H1 (cell line): ENCODE measurements around the gene MRPL11. TPM values are rescaled to one million over a fixed set of nuclear protein-coding genes. Genes with fewer than 3 reads are reported as not detected.

Experiments used
- CTCF ChIA-PET: fragments of 300-600 bp; sonication (Branson Sonifier 250); formaldehyde crosslinking; loops from one replicate; lab custom pipeline; 2021; ENCODE audit not compliant: partially characterized antibody; lab: Charles Lee
- POLR2A ChIA-PET: fragments of 300-600 bp; sonication (Branson Sonifier 250); formaldehyde crosslinking; loops from one replicate; lab custom pipeline; 2021; ENCODE audit warnings: inconsistent platforms; ENCODE audit not compliant: partially characterized antibody; lab: Charles Lee
- DNase-seq, 2 experiments: peaks; one replicate each; pipeline versions ENCODE4 v3.0.0 to v3.0.0-alpha.2; 2010 to 2022; ENCODE audit warnings: low spot score in 2 of 2, low read depth in 1 of 2, mixed read lengths in 1 of 2
- FAIRE-seq: peaks from 2 replicates; lab custom pipeline; 2011; peaks lifted over from hg19 to GRCh38; lab: Jason Lieb, UNC
- H2AFZ ChIP-seq: 2 replicates; pipeline ENCODE4 v1.8.1; 2012; ENCODE audit warnings: low read length, inconsistent platforms
- H2AK5ac ChIP-seq: 2 replicates; pipeline ENCODE4 v1.6.1; 2013; ENCODE audit warnings: low read depth, low read length
- H2BK120ac ChIP-seq: replicated peaks from 2 replicates; pipeline ENCODE3; 2013; ENCODE audit warnings: low read depth, low read length, inconsistent platforms
- H2BK12ac ChIP-seq: 2 replicates; pipeline ENCODE4 v1.6.1; 2013; ENCODE audit warnings: low read depth, low read length
- H2BK15ac ChIP-seq: 2 replicates; pipeline ENCODE4 v1.6.1; 2013; ENCODE audit warnings: low read length
- H2BK20ac ChIP-seq: 2 replicates; pipeline ENCODE4 v1.6.1; 2013; ENCODE audit warnings: low read length
- H2BK5ac ChIP-seq: 2 replicates; pipeline ENCODE4 v1.6.1; 2013; ENCODE audit warnings: low read depth, low read length
- H3K14ac ChIP-seq: 2 replicates; pipeline ENCODE4 v1.6.1; 2013; ENCODE audit warnings: inconsistent platforms; ENCODE audit not compliant: insufficient read length
- H3K18ac ChIP-seq: 2 replicates; pipeline ENCODE4 v1.6.1; 2013; ENCODE audit warnings: low read length; ENCODE audit errors: extremely low read depth
- H3K23ac ChIP-seq: 2 replicates; pipeline ENCODE4 v1.6.1; 2013; ENCODE audit warnings: inconsistent platforms; ENCODE audit not compliant: insufficient read length
- H3K23me2 ChIP-seq: 2 replicates; pipeline ENCODE4 v1.6.1; 2013; ENCODE audit warnings: low read depth, low read length
- H3K27ac ChIP-seq: 2 replicates; pipeline ENCODE4 v1.6.1; 2011; ENCODE audit warnings: low read depth, low read length, inconsistent platforms
- H3K27me3 ChIP-seq, 4 experiments: replicated peaks in 1 of 4; 1 replicate in 1 of 4; 2 replicates in 3 of 4; pipeline versions ENCODE4 v1.6.1 to v1.8.1; 2011 to 2013; ENCODE audit warnings: low read length in 3 of 4, mild to moderate bottlenecking in 3 of 4, inconsistent platforms in 2 of 4, mixed read lengths in 2 of 4, moderate library complexity in 1 of 4; ENCODE audit not compliant: control insufficient read depth in 3 of 4, insufficient read depth in 3 of 4; ENCODE audit errors: extremely low read depth in 1 of 4
- H3K36me3 ChIP-seq, 4 experiments: 2 replicates each; pipeline versions ENCODE4 v1.6.1 to v1.8.1; 2011 to 2013; ENCODE audit warnings: mild to moderate bottlenecking in 4 of 4, low read length in 3 of 4, moderate library complexity in 2 of 4, control low read depth in 1 of 4, inconsistent platforms in 1 of 4; ENCODE audit not compliant: insufficient read depth in 4 of 4, control insufficient read depth in 2 of 4
- H3K4ac ChIP-seq: replicated peaks from 2 replicates; pipeline ENCODE3; 2013; ENCODE audit warnings: low read length, low read depth, mixed read lengths, inconsistent platforms; ENCODE audit not compliant: insufficient read length
- H3K4me1 ChIP-seq, 4 experiments: replicated peaks in 1 of 4; 1 replicate in 1 of 4; 2 replicates in 3 of 4; pipeline versions ENCODE4 v1.6.1 to v1.8.1; 2011 to 2013; ENCODE audit warnings: low read length in 3 of 4, inconsistent platforms in 2 of 4, mixed read lengths in 1 of 4; ENCODE audit not compliant: insufficient read depth in 4 of 4, control insufficient read depth in 3 of 4
- H3K4me2 ChIP-seq, 2 experiments: 2 replicates each; pipeline versions ENCODE4 v1.6.1 to v1.8.1; 2011 to 2013; ENCODE audit warnings: low read depth in 2 of 2, low read length in 2 of 2, control low read depth in 1 of 2, inconsistent platforms in 1 of 2, mild to moderate bottlenecking in 1 of 2; ENCODE audit not compliant: insufficient read depth in 1 of 2
- H3K4me3 ChIP-seq, 4 experiments: fragments of 200-600, 300-600 bp in 1 of 4; sonication (generic), shearing (Covaris generic), sonication (Bioruptor Twin) in 1 of 4; 2 replicates each; pipeline versions ENCODE4 v1.5.1 to v1.8.1; 2011 to 2016; ENCODE audit warnings: low read length in 4 of 4, low read depth in 3 of 4, control low read depth in 2 of 4, inconsistent platforms in 2 of 4, mild to moderate bottlenecking in 2 of 4, mixed read lengths in 1 of 4, moderate library complexity in 1 of 4; ENCODE audit not compliant: insufficient read depth in 2 of 4; ENCODE audit errors: extremely low read depth in 1 of 4
- H3K56ac ChIP-seq: replicated peaks from 2 replicates; pipeline ENCODE3; 2013; ENCODE audit warnings: low read depth, mild to moderate bottlenecking, mixed read lengths, low read length, inconsistent platforms; ENCODE audit not compliant: insufficient read length
- H3K79me1 ChIP-seq: 2 replicates; pipeline ENCODE4 v1.6.1; 2013; ENCODE audit warnings: low read depth, low read length, control low read depth
- H3K79me2 ChIP-seq, 2 experiments: 2 replicates each; pipeline versions ENCODE4 v1.6.1 to v1.8.1; 2012 to 2013; ENCODE audit warnings: low read length in 2 of 2, mild to moderate bottlenecking in 2 of 2, inconsistent platforms in 1 of 2; ENCODE audit not compliant: insufficient read depth in 2 of 2, control insufficient read depth in 1 of 2
- H3K9ac ChIP-seq, 4 experiments: replicated peaks in 1 of 4; 1 replicate in 1 of 4; 2 replicates in 3 of 4; pipeline versions ENCODE4 v1.6.1 to v1.8.1; 2011 to 2013; ENCODE audit warnings: low read depth in 3 of 4, low read length in 3 of 4, control low read depth in 2 of 4, mild to moderate bottlenecking in 2 of 4, moderate library complexity in 2 of 4, inconsistent platforms in 1 of 4; ENCODE audit errors: extremely low read depth in 1 of 4
- H3K9me3 ChIP-seq, 2 experiments: 2 replicates each; pipeline versions ENCODE4 v1.6.1 to v1.8.1; 2012 to 2013; ENCODE audit warnings: mild to moderate bottlenecking in 2 of 2, moderate library complexity in 2 of 2, control low read depth in 1 of 2, inconsistent platforms in 1 of 2, low read depth in 1 of 2, low read length in 1 of 2, mixed read lengths in 1 of 2; ENCODE audit not compliant: insufficient read depth in 2 of 2
- H4K20me1 ChIP-seq, 2 experiments: replicated peaks in 1 of 2; 2 replicates each; pipeline versions ENCODE3 to v1.8.1; 2011 to 2013; ENCODE audit warnings: inconsistent platforms in 2 of 2, low read length in 2 of 2, mild to moderate bottlenecking in 1 of 2; ENCODE audit not compliant: insufficient read depth in 2 of 2, control insufficient read depth in 1 of 2
- H4K5ac ChIP-seq: 2 replicates; pipeline ENCODE4 v1.6.1; 2013; ENCODE audit warnings: low read length, low read depth, mixed read lengths, inconsistent platforms; ENCODE audit not compliant: insufficient read length
- H4K8ac ChIP-seq: 2 replicates; pipeline ENCODE4 v1.8.0; 2013; ENCODE audit warnings: mild to moderate bottlenecking, moderate library complexity, low read length, inconsistent platforms; ENCODE audit not compliant: insufficient read depth; ENCODE audit errors: extremely low read depth
- H4K91ac ChIP-seq: replicated peaks from 2 replicates; pipeline ENCODE3; 2013; ENCODE audit warnings: low read length, mixed read lengths, inconsistent platforms; ENCODE audit not compliant: insufficient read length
- KDM4A ChIP-seq: IDR thresholded peaks from one replicate; pipeline ENCODE4 v1.7.1; 2012; ENCODE audit warnings: low read depth, mild to moderate bottlenecking, moderate library complexity, low read length, inconsistent platforms; ENCODE audit not compliant: severe bottlenecking
- KDM5A ChIP-seq: fragments of 200-600 bp; IDR thresholded peaks from 2 replicates; pipeline ENCODE4 v1.7.1; 2012; ENCODE audit warnings: mild to moderate bottlenecking, low read length, inconsistent platforms, mixed read lengths
- NANOG ChIP-seq: IDR thresholded peaks from 2 replicates; pipeline ENCODE4 v1.6.1; 2011; ENCODE audit warnings: low read length, low read depth, mild to moderate bottlenecking, inconsistent platforms; ENCODE audit not compliant: insufficient read depth, poor library complexity, severe bottlenecking
- SUZ12 ChIP-seq: fragments of 200-600 bp; sonication (generic); IDR thresholded peaks from 2 replicates; pipeline ENCODE4 v1.6.1; 2012; ENCODE audit warnings: mild to moderate bottlenecking, inconsistent platforms, low read length, moderate library complexity, mixed read lengths
- TAF7 ChIP-seq: optimal IDR thresholded peaks from 2 replicates; pipeline ENCODE3; 2011; ENCODE audit warnings: low read depth, mild to moderate bottlenecking, inconsistent platforms, low read length, moderate library complexity, borderline replicate concordance
- WGBS, 2 experiments: shearing (Covaris generic) in 1 of 2; methylation state at CpG; one replicate each; pipeline versions ENCODE4 v1.1.6 to v1.1.7; 2013 to 2015; ENCODE audit warnings: low lambda C conversion rate in 2 of 2, mixed read lengths in 2 of 2, inconsistent platforms in 1 of 2, low coverage in 1 of 2, missing lambda C conversion rate in 1 of 2; ENCODE audit not compliant: insufficient replicate concordance in 2 of 2, insufficient coverage in 1 of 2, insufficient read length in 1 of 2; ENCODE audit errors: extremely low coverage in 1 of 2, missing lambda C conversion rate in 1 of 2; 5-methylcytosine and 5-hydroxymethylcytosine counted together
- polyA plus RNA-seq, 7 experiments: library from polyadenylated mRNA; depleted of rRNA in 3 of 7; stranded (reverse) in 5 of 7; unstranded in 2 of 7; fragments of >200 nt in 5 of 7; fragments of 200-250 nt in 2 of 7; gene quantifications; 1 replicate in 5 of 7; 2 replicates in 1 of 7; 4 replicates in 1 of 7; pipeline versions ENCODE4 v1.2.1 to v1.2.3, GENCODE V29; 2011 to 2013; ENCODE audit warnings: missing spikeins in 2 of 7, mixed read lengths in 2 of 7
- total RNA-seq: library from RNA; stranded (reverse); fragmentation: NEBNext Ultra II Directional; extraction: Animal tissue kit (Norgen Biotek cat#: 25700); gene quantifications from 2 replicates; pipeline ENCODE4 v1.2.1, GENCODE V29; 2021
- TF ChIP-seq, protein P1 (sequence below): IDR thresholded peaks from 2 replicates; pipeline ENCODE4 v1.6.1; 2012; ENCODE audit warnings: inconsistent platforms
- TF ChIP-seq, protein P2 (sequence below), 3 experiments: IDR thresholded peaks; 1 replicate in 2 of 3; 2 replicates in 1 of 3; pipeline versions ENCODE4 v1.5.1 to v1.6.1; 2011; ENCODE audit warnings: low read length in 3 of 3, mild to moderate bottlenecking in 3 of 3, inconsistent platforms in 2 of 3, low read depth in 1 of 3, moderate library complexity in 1 of 3; ENCODE audit not compliant: insufficient read depth in 1 of 3; ENCODE audit errors: control extremely low read depth in 1 of 3
- TF ChIP-seq, protein P3 (sequence below): IDR thresholded peaks from 2 replicates; pipeline ENCODE4 v1.6.1; 2012; ENCODE audit warnings: low read length, inconsistent platforms

The MRPL11 gene
- total and polyA plus RNA-seq, 2 of the 8 experiments (the other 6 are each of a cell fraction or from before 2014, with no cell fraction given), result 105 to 141 TPM

DNA sequence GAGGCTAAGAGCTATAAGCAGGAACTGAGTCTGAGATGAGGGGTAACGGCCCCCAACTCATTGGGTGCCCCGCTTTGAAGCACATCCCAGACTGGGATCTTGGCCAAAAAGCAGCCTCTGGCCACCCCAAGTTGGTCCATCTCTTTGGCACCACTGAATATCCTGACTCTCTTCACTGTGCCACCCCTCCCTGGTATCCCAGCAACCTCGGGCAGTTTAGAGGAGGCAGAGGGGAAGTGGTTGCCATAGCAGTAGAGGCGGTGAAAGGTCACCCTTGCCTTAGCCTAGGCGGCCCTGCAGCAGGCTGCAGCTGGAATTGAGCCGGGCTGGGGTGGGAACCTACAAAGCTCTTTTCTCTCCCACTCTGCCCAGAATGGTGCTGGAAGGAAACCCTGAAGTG is 29.1 kb upstream of the MRPL11 start:
- Histone ChIP-seq H2BK120ac (no peak overlapping the region), H2BK15ac (no peak overlapping the region), H3K4ac (no peak overlapping the region), H3K27ac (no peak overlapping the region), H4K20me1 (no peaks in the 10 kb centered on the region), H2AFZ (no peak overlapping the region), H3K18ac (no peak overlapping the region), H4K8ac (no peak overlapping the region), H3K79me2 (no peaks in the 10 kb centered on the region), H2BK12ac (no peak overlapping the region), H3K9me3 (peaks cover 0 to under 1% of the 10 kb centered on the region in 2 experiments; a peak in 2 of 4 replicates), H4K5ac (no peak overlapping the region), H2AK5ac (no peak overlapping the region), H4K91ac (no peak overlapping the region), H2BK20ac (no peak overlapping the region), H3K79me1 (no peaks in the 10 kb centered on the region), H2BK5ac (no peak overlapping the region; the same call in 1 of the 2 replicates), H3K4me3 (peak overlapping the region; percentile 52 to 78 (median 65); a peak in 6 of 8 replicates), H3K14ac (no peak overlapping the region), H3K56ac (no peak overlapping the region), H3K4me1 (peaks cover 7 to 25% (median 14%) of the 10 kb centered on the region in 4 experiments), H3K36me3 (no peaks in the 10 kb centered on the region; a peak in 1 of 8 replicates), H3K23ac (no peak overlapping the region), H3K4me2 (peak overlapping the region; percentile 69 to 74), H3K27me3 (no peaks in the 10 kb centered on the region; a peak in 1 of 7 replicates), H3K23me2 (peaks cover 13% of the 10 kb centered on the region), H3K9ac (peak overlapping the region in 2 of 4 experiments; percentile 5 to 62; a peak in 2 of 7 replicates)
- FAIRE-seq (no peak), DNase-seq (peak in 1 of 2 experiments; percentile 51)
- ChIA-PET POLR2A (interaction anchor here (1.0 to 7.3 kb wide), 8 partner anchors 9 to 170 kb away, joined by 3 to 85 read pairs (median 4); partner anchors contain the start of genes DPP3, MRPL11, NPAS4 and RBM4), CTCF (interaction anchor here (0.6 to 6.7 kb wide), 11 partner anchors 8 to 82 kb away, joined by 3 to 39 read pairs (median 6); partner anchors contain the start of genes DPP3, MRPL11 and NPAS4)
- WGBS, 2 experiments, result 81% methylated on average over 6 of the region's 6 CpGs; no CpG with 5 or more reads in 1 of the 2 experiments
- TF ChIP-seq, protein P1, sequence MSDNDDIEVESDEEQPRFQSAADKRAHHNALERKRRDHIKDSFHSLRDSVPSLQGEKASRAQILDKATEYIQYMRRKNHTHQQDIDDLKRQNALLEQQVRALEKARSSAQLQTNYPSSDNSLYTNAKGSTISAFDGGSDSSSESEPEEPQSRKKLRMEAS, result no peak
- TF ChIP-seq KDM4A (no peak), SUZ12 (no peak), TAF7 (no peak), KDM5A (no peak), NANOG (no peak)
- TF ChIP-seq, protein P2, sequence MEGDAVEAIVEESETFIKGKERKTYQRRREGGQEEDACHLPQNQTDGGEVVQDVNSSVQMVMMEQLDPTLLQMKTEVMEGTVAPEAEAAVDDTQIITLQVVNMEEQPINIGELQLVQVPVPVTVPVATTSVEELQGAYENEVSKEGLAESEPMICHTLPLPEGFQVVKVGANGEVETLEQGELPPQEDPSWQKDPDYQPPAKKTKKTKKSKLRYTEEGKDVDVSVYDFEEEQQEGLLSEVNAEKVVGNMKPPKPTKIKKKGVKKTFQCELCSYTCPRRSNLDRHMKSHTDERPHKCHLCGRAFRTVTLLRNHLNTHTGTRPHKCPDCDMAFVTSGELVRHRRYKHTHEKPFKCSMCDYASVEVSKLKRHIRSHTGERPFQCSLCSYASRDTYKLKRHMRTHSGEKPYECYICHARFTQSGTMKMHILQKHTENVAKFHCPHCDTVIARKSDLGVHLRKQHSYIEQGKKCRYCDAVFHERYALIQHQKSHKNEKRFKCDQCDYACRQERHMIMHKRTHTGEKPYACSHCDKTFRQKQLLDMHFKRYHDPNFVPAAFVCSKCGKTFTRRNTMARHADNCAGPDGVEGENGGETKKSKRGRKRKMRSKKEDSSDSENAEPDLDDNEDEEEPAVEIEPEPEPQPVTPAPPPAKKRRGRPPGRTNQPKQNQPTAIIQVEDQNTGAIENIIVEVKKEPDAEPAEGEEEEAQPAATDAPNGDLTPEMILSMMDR (IDR thresholded peaks at IDR 0.05; ENCODE audit: control extremely low read depth in 1 of 3, insufficient read depth in 1 of 3, low read depth in 1 of 3, low read length in 3 of 3), result no peak
- TF ChIP-seq, protein P3, sequence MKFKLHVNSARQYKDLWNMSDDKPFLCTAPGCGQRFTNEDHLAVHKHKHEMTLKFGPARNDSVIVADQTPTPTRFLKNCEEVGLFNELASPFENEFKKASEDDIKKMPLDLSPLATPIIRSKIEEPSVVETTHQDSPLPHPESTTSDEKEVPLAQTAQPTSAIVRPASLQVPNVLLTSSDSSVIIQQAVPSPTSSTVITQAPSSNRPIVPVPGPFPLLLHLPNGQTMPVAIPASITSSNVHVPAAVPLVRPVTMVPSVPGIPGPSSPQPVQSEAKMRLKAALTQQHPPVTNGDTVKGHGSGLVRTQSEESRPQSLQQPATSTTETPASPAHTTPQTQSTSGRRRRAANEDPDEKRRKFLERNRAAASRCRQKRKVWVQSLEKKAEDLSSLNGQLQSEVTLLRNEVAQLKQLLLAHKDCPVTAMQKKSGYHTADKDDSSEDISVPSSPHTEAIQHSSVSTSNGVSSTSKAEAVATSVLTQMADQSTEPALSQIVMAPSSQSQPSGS, result no peak
